Psoas muscle (tissue), 8 donors: ENCODE results near the gene NLGN1. TPM values are rescaled to one million over a fixed set of nuclear protein-coding genes. Genes with fewer than 3 reads are reported as not detected.

Experiments
- ATAC-seq, 4 donors: fragments of 200-7000 bp; cut with Tn5 transposase; one replicate each; pipeline ENCODE4 v1.9.1; 2020; ENCODE audit warnings: moderate library complexity in 3 of 4, mild to moderate bottlenecking in 2 of 4
- DNase-seq, 2 donors: peaks; one replicate each; pipeline ENCODE4 v3.0.0-alpha.2; 2020
- H3K27ac ChIP-seq: fragments of 200-600 bp; one replicate; pipeline ENCODE4 v1.8.0; 2022
- H3K27me3 ChIP-seq, 3 donors: fragments of 200-600 bp in 1 of 3; one replicate each; pipeline versions ENCODE4 v1.6.1 to v1.8.0; 2013 to 2022; ENCODE audit warnings: low read length in 2 of 3, mild to moderate bottlenecking in 2 of 3, moderate library complexity in 1 of 3; ENCODE audit not compliant: insufficient read depth in 3 of 3
- H3K36me3 ChIP-seq, 2 donors: fragments of 200-600 bp in 1 of 2; one replicate each; pipeline versions ENCODE4 v1.6.1 to v1.8.0; 2013 to 2022; ENCODE audit warnings: low read depth in 1 of 2, mild to moderate bottlenecking in 1 of 2, moderate library complexity in 1 of 2; ENCODE audit not compliant: insufficient read depth in 1 of 2
- H3K4me1 ChIP-seq: fragments of 200-600 bp; one replicate; pipeline ENCODE4 v1.8.0; 2022
- H3K4me3 ChIP-seq: fragments of 200-600 bp; one replicate; pipeline ENCODE4 v1.8.0; 2022; ENCODE audit warnings: mild to moderate bottlenecking
- H3K9me3 ChIP-seq: fragments of 200-600 bp; one replicate; pipeline ENCODE4 v1.8.0; 2022
- CTCF ChIP-seq: fragments of 200-600 bp; IDR thresholded peaks from one replicate; pipeline ENCODE4 v1.8.0; 2022; ENCODE audit warnings: antibody characterized with exemption
- WGBS, 3 donors: extraction: QIAGEN DNeasy Blood & Tissue Kit; methylation state at CpG; one replicate each; pipeline versions ENCODE4 v1.1.6 to v1.1.7; 2013; 5-methylcytosine and 5-hydroxymethylcytosine counted together
- intact Hi-C, 2 donors: fragments of 100-400 bp; cut with DNase I; formaldehyde crosslinking; loops; one replicate each; pipeline versions ENCODE4 v1.11.0 to v1.14.2; 2022
- polyA plus RNA-seq, 3 donors: library from polyadenylated mRNA; stranded (reverse); fragments of 200-250 nt; gene quantifications; one replicate each; pipeline ENCODE4 v1.2.3, GENCODE V29; 2013
- total RNA-seq, 4 donors: library from RNA; stranded (reverse); fragmentation: NEBNext Ultra II Directional in 2 of 4; extraction: Animal tissue kit (Norgen Biotek cat#: 25700) in 2 of 4; gene quantifications; one replicate each; pipeline versions ENCODE4 v1.2.1 to v1.2.4, GENCODE V29; 2021 to 2023
- donor health status: healthy with polysubstance abuse.
- donor health status: DM: no; HTN: no; CAD: no; lungs with moderate emphysema.
- donor health status: Bipolar disorder and iron deficiency.
- donor health status: healthy.
- donor health status: DM: yes; HTN: yes; CAD: no.
- donor health status: DM: no; HTN: no; CAD: no.
- donor health status: DM: no; HTN: no; CAD: no.
- donor health status: DM: yes; HTN: yes; CAD: no.

The NLGN1 gene
- total and polyA plus RNA-seq, 7 donors, result 0.04 to 1.0 (median 0.54) TPM

GRCh38 chr3:173568623-173569022 lies 171.1 kb downstream of the NLGN1 start:
- TF ChIP-seq CTCF, result no peak
- no peaks in the 10 kb centered on the region for H3K9me3 ChIP-seq
- no peaks in the 10 kb centered on the region for H3K4me1 ChIP-seq
- H3K4me3 ChIP-seq, result no peak overlapping the region
- no peaks in the 10 kb centered on the region for H3K27me3 ChIP-seq
- no peak overlapping the region for H3K27ac ChIP-seq
- 86 to 91% (median 88%) methylated on average over 14 of the region's 14 CpGs for WGBS, 3 donors
- ATAC-seq, result no peak
- no peaks in the 10 kb centered on the region for H3K36me3 ChIP-seq
- intact Hi-C loops, result no loop called here
- no peak for DNase-seq

- no peak for TF ChIP-seq CTCF
- Histone ChIP-seq H3K27ac (no peak overlapping the region), H3K4me1 (no peaks in the 10 kb centered on the region), H3K36me3 (no peaks in the 10 kb centered on the region), H3K9me3 (no peaks in the 10 kb centered on the region), H3K4me3 (no peak overlapping the region), H3K27me3 (peaks cover 0 to 8% (median 0%) of the 10 kb centered on the region in 3 donors)
- DNase-seq, result no peak
- no peak for ATAC-seq
- intact Hi-C loops, result no loop called here
- 95 to 97% (median 97%) methylated on average over 2 of the region's 2 CpGs for WGBS, 3 donors
Observed at GRCh38 chr3:173583496-173583895, 186.0 kb downstream of the NLGN1 start.

GRCh38 chr3:173584093-173584837 lies 186.7 kb downstream of the NLGN1 start:
- Histone ChIP-seq H3K27ac (no peak overlapping the region), H3K36me3 (no peaks in the 10 kb centered on the region), H3K4me1 (no peaks in the 10 kb centered on the region), H3K4me3 (peak overlapping the region; percentile 60), H3K27me3 (peaks cover 0 to 8% (median 0%) of the 10 kb centered on the region in 3 donors), H3K9me3 (no peaks in the 10 kb centered on the region)
- peak; percentile 58 for TF ChIP-seq CTCF
- intact Hi-C loops, result no loop called here
- DNase-seq, result no peak
- peak in 1 of 4 donors; percentile 67 for ATAC-seq
- WGBS, 3 donors, result 7 to 8% (median 8%) methylated on average over 16 of the region's 16 CpGs

GRCh38 chr3:173584838-173585831 lies 187.6 kb downstream of the NLGN1 start:
- no peaks in the 10 kb centered on the region for H3K4me1 ChIP-seq
- WGBS, 3 donors, result 2 to 4% (median 3%) methylated on average over 47 of the region's 47 CpGs
- no peak for TF ChIP-seq CTCF
- no peaks in the 10 kb centered on the region for H3K9me3 ChIP-seq
- H3K27ac ChIP-seq, result no peak overlapping the region
- intact Hi-C loops, result no loop called here
- no peaks in the 10 kb centered on the region for H3K36me3 ChIP-seq
- peak in 1 of 4 donors; percentile 46 for ATAC-seq
- peak overlapping the region; percentile 60 for H3K4me3 ChIP-seq
- peak in 1 of 2 donors; percentile 17 for DNase-seq
- peaks cover 0 to 8% (median 0%) of the 10 kb centered on the region in 3 donors for H3K27me3 ChIP-seq
